GM23248 (cell line): Measurements from ENCODE around the gene MLN.

Experiments
- EZH2 ChIP-seq: fragments of 200-600 bp; sonication (generic); IDR thresholded peaks from 2 replicates; pipeline ENCODE4 v1.6.1; 2018; ENCODE audit warnings: antibody characterized with exemption, mild to moderate bottlenecking; ENCODE audit not compliant: insufficient read depth, poor library complexity, severe bottlenecking
- EZH2phosphoT487 ChIP-seq: fragments of 200-600 bp; sonication (generic); IDR thresholded peaks from 2 replicates; pipeline ENCODE4 v1.6.1; 2018; ENCODE audit warnings: antibody characterized with exemption, moderate library complexity, mild to moderate bottlenecking, low read depth; ENCODE audit not compliant: insufficient read depth

DNA sequence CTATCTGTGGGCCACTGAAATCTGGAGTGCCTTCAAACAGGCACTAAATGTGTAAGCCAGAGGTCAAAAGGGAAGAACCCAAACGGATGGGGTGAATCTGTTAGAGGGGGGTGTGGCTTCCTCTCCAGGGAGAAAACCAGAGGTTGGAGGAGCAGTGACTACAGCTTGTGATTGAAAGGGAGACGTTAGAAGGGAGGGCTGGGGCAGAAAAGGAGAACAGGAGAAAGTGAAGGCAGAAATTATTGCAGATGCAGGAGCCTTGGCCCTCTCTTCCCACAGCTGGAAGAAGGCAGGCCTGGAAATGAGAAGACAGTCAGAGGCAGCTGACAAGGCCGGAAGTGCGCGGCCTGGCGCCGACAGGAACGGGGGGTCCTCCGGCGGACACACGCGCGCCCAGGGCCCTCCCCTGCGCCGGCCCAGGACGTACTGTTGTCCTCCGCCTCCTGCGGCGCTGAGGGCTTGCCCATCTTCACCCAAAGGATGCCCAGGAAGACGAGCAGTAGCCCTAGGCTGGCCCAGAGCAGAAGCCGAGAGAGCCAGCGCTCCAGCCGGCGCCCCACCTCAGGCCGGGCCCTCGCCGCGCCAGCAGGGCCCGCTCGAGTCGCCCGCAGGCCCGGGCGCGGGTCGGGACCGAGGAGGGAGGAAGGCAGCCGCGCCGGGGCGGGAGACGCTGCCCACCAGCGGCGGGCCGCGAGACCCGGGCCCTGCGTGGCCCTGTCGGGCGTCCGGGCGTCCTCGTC lies 15.7 kb downstream of the MLN start:
- TF ChIP-seq EZH2 = no peak
- TF ChIP-seq EZH2phosphoT487 = no peak
